Astrocyte (in vitro differentiated cells and primary cell): ENCODE data around the gene ZFP36L2. TPM values are rescaled to one million over a fixed set of nuclear protein-coding genes. Genes with fewer than 3 reads are reported as not detected.

Source experiments
- DNase-seq: peaks from one replicate; pipeline ENCODE4 v3.0.0-alpha.2; 2010; ENCODE audit warnings: low read depth
- FAIRE-seq: peaks from 2 replicates; lab custom pipeline; 2011; peaks lifted over from hg19 to GRCh38; lab: Jason Lieb, UNC
- H2AFZ ChIP-seq: 2 replicates; pipeline ENCODE4 v1.6.0; 2012; ENCODE audit warnings: low read depth, low read length, inconsistent platforms
- H3K27ac ChIP-seq: 2 replicates; pipeline ENCODE4 v1.5.1; 2011; ENCODE audit warnings: low read depth, low read length, inconsistent platforms
- H3K27me3 ChIP-seq: 2 replicates; pipeline ENCODE4 v1.6.0; 2011; ENCODE audit warnings: low read length, inconsistent platforms; ENCODE audit not compliant: insufficient read depth
- H3K36me3 ChIP-seq: 2 replicates; pipeline ENCODE4 v1.5.1; 2011; ENCODE audit warnings: low read length, inconsistent platforms; ENCODE audit not compliant: insufficient read depth
- H3K4me1 ChIP-seq: 2 replicates; pipeline ENCODE4 v1.5.1; 2011; ENCODE audit warnings: low read length, inconsistent platforms; ENCODE audit not compliant: insufficient read depth
- H3K4me2 ChIP-seq: 2 replicates; pipeline ENCODE4 v1.6.0; 2012; ENCODE audit warnings: low read length, inconsistent platforms
- H3K4me3 ChIP-seq: 2 replicates; pipeline ENCODE4 v1.5.1; 2011; ENCODE audit warnings: low read depth, mild to moderate bottlenecking, low read length, inconsistent platforms; ENCODE audit not compliant: insufficient read depth
- H3K79me2 ChIP-seq: 2 replicates; pipeline ENCODE4 v1.6.0; 2012; ENCODE audit warnings: mild to moderate bottlenecking, low read length, inconsistent platforms; ENCODE audit not compliant: insufficient read depth
- H3K9ac ChIP-seq: 2 replicates; pipeline ENCODE4 v1.6.0; 2012; ENCODE audit warnings: mild to moderate bottlenecking, low read length, inconsistent platforms
- H3K9me3 ChIP-seq: 2 replicates; pipeline ENCODE4 v1.5.1; 2012; ENCODE audit warnings: low read depth, mild to moderate bottlenecking, low read length, inconsistent platforms; ENCODE audit not compliant: insufficient read depth
- H4K20me1 ChIP-seq: 2 replicates; pipeline ENCODE4 v1.6.0; 2012; ENCODE audit warnings: low read length, inconsistent platforms; ENCODE audit not compliant: insufficient read depth
- H3K27ac Mint-ChIP-seq: one replicate; pipeline ENCODE4 v1.8.0; 2021; ENCODE audit warnings: mild to moderate bottlenecking, mixed read lengths; ENCODE audit not compliant: unreplicated experiment
- H3K27me3 Mint-ChIP-seq: one replicate; pipeline ENCODE4 v1.8.0; 2021; ENCODE audit warnings: low read depth, mixed read lengths; ENCODE audit not compliant: unreplicated experiment
- H3K36me3 Mint-ChIP-seq: one replicate; pipeline ENCODE4 v1.8.0; 2021; ENCODE audit warnings: low read depth, mixed read lengths; ENCODE audit not compliant: unreplicated experiment
- H3K4me1 Mint-ChIP-seq: one replicate; pipeline ENCODE4 v1.8.0; 2021; ENCODE audit warnings: low read depth, mixed read lengths; ENCODE audit not compliant: unreplicated experiment
- H3K4me3 Mint-ChIP-seq: one replicate; pipeline ENCODE4 v1.8.0; 2021; ENCODE audit warnings: mild to moderate bottlenecking, moderate library complexity, mixed read lengths; ENCODE audit not compliant: unreplicated experiment
- H3K9me3 Mint-ChIP-seq: one replicate; pipeline ENCODE4 v1.8.0; 2021; ENCODE audit warnings: mild to moderate bottlenecking, mixed read lengths; ENCODE audit not compliant: unreplicated experiment
- CTCF ChIP-seq: IDR thresholded peaks from 2 replicates; pipeline ENCODE4 v1.5.1; 2011; ENCODE audit warnings: low read depth, mild to moderate bottlenecking, inconsistent platforms, low read length, moderate library complexity; ENCODE audit not compliant: insufficient read depth
- EZH2 ChIP-seq: IDR thresholded peaks from 2 replicates; pipeline ENCODE4 v1.6.1; 2012; ENCODE audit warnings: mild to moderate bottlenecking, low read length, inconsistent platforms; ENCODE audit not compliant: insufficient read depth
- total RNA-seq: library from RNA; stranded (reverse); gene quantifications from 2 replicates; pipeline ENCODE4 v1.2.1, GENCODE V29; 2021

Gene ZFP36L2
- total RNA-seq, 1 donor from 2014 or later, result 49.5 TPM

- DNase-seq, result no peak
- Histone ChIP-seq H3K9ac (no peak overlapping the region), H3K79me2 (no peaks in the 10 kb centered on the region), H3K36me3 (no peaks in the 10 kb centered on the region), H3K9me3 (no peaks in the 10 kb centered on the region), H3K27me3 (no peaks in the 10 kb centered on the region), H3K4me3 (no peak overlapping the region), H3K4me2 (no peak overlapping the region), H3K27ac (no peak overlapping the region), H2AFZ (no peak overlapping the region), H3K4me1 (peaks cover 30% of the 10 kb centered on the region), H4K20me1 (no peaks in the 10 kb centered on the region)
- no peak for FAIRE-seq
- H3K27me3 Mint-ChIP-seq, result peaks cover 6% of the 10 kb centered on the region
- peaks cover 23% of the 10 kb centered on the region for H3K4me1 Mint-ChIP-seq
- H3K36me3 Mint-ChIP-seq, result peaks cover 1% of the 10 kb centered on the region
- no peak for TF ChIP-seq EZH2
- TF ChIP-seq CTCF, result no peak
- H3K9me3 Mint-ChIP-seq, result no peaks in the 10 kb centered on the region
- H3K4me3 Mint-ChIP-seq, result no peak overlapping the region
- H3K27ac Mint-ChIP-seq, result no peak overlapping the region
These were observed 10.6 kb downstream of the ZFP36L2 start for GRCh38 chr2:43215673-43216255.

GRCh38 chr2:43214253-43214652 is 12.2 kb downstream of the ZFP36L2 start:
- Histone ChIP-seq H3K9ac (no peak overlapping the region), H3K4me3 (no peak overlapping the region), H3K36me3 (no peaks in the 10 kb centered on the region), H4K20me1 (no peaks in the 10 kb centered on the region), H2AFZ (no peak overlapping the region), H3K27ac (no peak overlapping the region), H3K4me1 (peaks cover 16% of the 10 kb centered on the region), H3K27me3 (no peaks in the 10 kb centered on the region), H3K79me2 (no peaks in the 10 kb centered on the region), H3K9me3 (no peaks in the 10 kb centered on the region), H3K4me2 (no peak overlapping the region)
- Mint-ChIP-seq H3K27ac (no peak overlapping the region), H3K4me3 (no peak overlapping the region), H3K9me3 (no peaks in the 10 kb centered on the region), H3K27me3 (peaks cover 8% of the 10 kb centered on the region), H3K36me3 (no peaks in the 10 kb centered on the region), H3K4me1 (peaks cover 18% of the 10 kb centered on the region)
- DNase-seq, result no peak
- no peak for FAIRE-seq
- TF ChIP-seq CTCF (no peak), EZH2 (no peak)

GRCh38 chr2:43212931-43213330 is 13.5 kb downstream of the ZFP36L2 start:
- no peaks in the 10 kb centered on the region for H3K9me3 Mint-ChIP-seq
- no peaks in the 10 kb centered on the region for H3K27me3 ChIP-seq
- H3K4me1 Mint-ChIP-seq, result peaks cover 7% of the 10 kb centered on the region
- H3K4me3 Mint-ChIP-seq, result no peak overlapping the region
- no peaks in the 10 kb centered on the region for H3K36me3 ChIP-seq
- FAIRE-seq (no peak), DNase-seq (no peak)
- H3K4me3 ChIP-seq, result no peak overlapping the region
- H2AFZ ChIP-seq, result no peak overlapping the region
- no peaks in the 10 kb centered on the region for H3K9me3 ChIP-seq
- no peak overlapping the region for H3K27ac Mint-ChIP-seq
- no peak overlapping the region for H3K27ac ChIP-seq
- H3K27me3 Mint-ChIP-seq, result peaks cover 11% of the 10 kb centered on the region
- no peaks in the 10 kb centered on the region for H4K20me1 ChIP-seq
- no peaks in the 10 kb centered on the region for H3K79me2 ChIP-seq
- no peak for TF ChIP-seq CTCF
- no peak for TF ChIP-seq EZH2
- H3K36me3 Mint-ChIP-seq, result no peaks in the 10 kb centered on the region
- no peak overlapping the region for H3K9ac ChIP-seq
- peaks cover 3% of the 10 kb centered on the region for H3K4me1 ChIP-seq
- H3K4me2 ChIP-seq, result no peak overlapping the region
